HepG2 (cell line): ENCODE measurements around the gene RAB24. TPM values are rescaled to one million over a fixed set of nuclear protein-coding genes. Genes with fewer than 3 reads are reported as not detected.

Experiments
- FOSL1 ChIP-seq: sonication (generic); formaldehyde crosslinking; IDR thresholded peaks from 2 replicates; pipeline ENCODE4 v1.9.0; 2021; ENCODE audit warnings: missing genetic modification reagents, borderline replicate concordance
- FOXA3 ChIP-seq: IDR thresholded peaks from 2 replicates; pipeline ENCODE4 v1.6.1; 2016; ENCODE audit warnings: missing genetic modification reagents, missing compliant biosample characterization
- IRX3 ChIP-seq: sonication (generic); formaldehyde crosslinking; IDR thresholded peaks from 2 replicates; pipeline ENCODE4 v1.8.1; 2023; ENCODE audit warnings: mild to moderate bottlenecking, low read depth, missing genetic modification reagents, borderline replicate concordance
- NR3C1 ChIP-seq: sonication (generic); formaldehyde crosslinking; IDR thresholded peaks from 2 replicates; pipeline ENCODE4 v1.4.0; 2020; ENCODE audit warnings: missing genetic modification reagents
- XRCC5 ChIP-seq: fragments of 200-400 bp; formaldehyde crosslinking; optimal IDR thresholded peaks from 2 replicates; pipeline ENCODE3; 2017; ENCODE audit warnings: mild to moderate bottlenecking, low read length
- ZBTB25 ChIP-seq: IDR thresholded peaks from 2 replicates; pipeline ENCODE4 v1.6.1; 2018; ENCODE audit warnings: missing genetic modification reagents
- ZFP82 ChIP-seq: sonication (generic); formaldehyde crosslinking; IDR thresholded peaks from 2 replicates; pipeline ENCODE4 v1.5.1; 2020; ENCODE audit warnings: mild to moderate bottlenecking, missing genetic modification reagents, borderline replicate concordance
- ZFX ChIP-seq: sonication (generic); formaldehyde crosslinking; IDR thresholded peaks from 2 replicates; pipeline ENCODE4 v1.4.0; 2020; ENCODE audit warnings: mild to moderate bottlenecking, low read depth, missing genetic modification reagents, moderate library complexity
- ZNF260 ChIP-seq: sonication (generic); formaldehyde crosslinking; IDR thresholded peaks from 2 replicates; pipeline ENCODE4 v1.4.0; 2020; ENCODE audit warnings: missing genetic modification reagents, low read depth, mild to moderate bottlenecking, borderline replicate concordance
- ZNF782 ChIP-seq: sonication (generic); formaldehyde crosslinking; IDR thresholded peaks from 2 replicates; pipeline ENCODE4 v1.4.0; 2020; ENCODE audit warnings: missing genetic modification reagents, mild to moderate bottlenecking, borderline replicate concordance
- ZNF788 ChIP-seq: sonication (generic); formaldehyde crosslinking; IDR thresholded peaks from 2 replicates; pipeline ENCODE4 v1.5.0; 2020; ENCODE audit warnings: mild to moderate bottlenecking, missing genetic modification reagents, borderline replicate concordance
- polyA plus RNA-seq, 8 experiments: library from polyadenylated mRNA; depleted of rRNA in 3 of 8; stranded (reverse) in 7 of 8; unstranded in 1 of 8; fragments of >200 nt; fragmentation: Illumina TruSeq in 4 of 8; extraction: Trizol in 4 of 8; gene quantifications; 2 replicates each; pipeline versions ENCODE4 v1.2.1 to v1.2.3, GENCODE V29; 2011 to 2016; ENCODE audit warnings: low read depth in 4 of 8, missing spikeins in 1 of 8, mixed read lengths in 1 of 8; ENCODE audit not compliant: insufficient read depth in 1 of 8
- total RNA-seq, 5 experiments: library from RNA; depleted of rRNA; stranded (reverse); fragments of >200 nt; fragmentation: Illumina TruSeq; extraction: Trizol; gene quantifications; 2 replicates each; pipeline ENCODE4 v1.2.3, GENCODE V29; 2016; ENCODE audit warnings: low read depth in 1 of 5
- TF ChIP-seq, protein P1 (sequence below): sonication (generic); formaldehyde crosslinking; IDR thresholded peaks from 2 replicates; pipeline ENCODE4 v1.8.0; 2022; ENCODE audit warnings: low read depth, missing genetic modification reagents
- TF ChIP-seq, protein P2 (sequence below): sonication (generic); formaldehyde crosslinking; IDR thresholded peaks from 2 replicates; pipeline ENCODE4 v1.4.0; 2020; ENCODE audit warnings: mild to moderate bottlenecking, missing genetic modification reagents
- TF ChIP-seq, protein P3 (sequence below): sonication (generic); formaldehyde crosslinking; IDR thresholded peaks from 2 replicates; pipeline ENCODE4 v1.8.0; 2022; ENCODE audit warnings: missing genetic modification reagents, mild to moderate bottlenecking, inconsistent platforms, borderline replicate concordance
- TF ChIP-seq, protein P4 (sequence below): sonication (generic); formaldehyde crosslinking; IDR thresholded peaks from 2 replicates; pipeline ENCODE4 v1.5.1; 2020; ENCODE audit warnings: missing genetic modification reagents, mild to moderate bottlenecking, borderline replicate concordance
- TF ChIP-seq, protein P5 (sequence below): IDR thresholded peaks from 2 replicates; pipeline ENCODE4 v1.6.1; 2016; ENCODE audit warnings: missing compliant biosample characterization, missing genetic modification reagents, borderline replicate concordance

Gene RAB24
- total and polyA plus RNA-seq, 2 of the 13 experiments (the other 11 are each of a cell fraction or from before 2014, with no cell fraction given), result 22.9 to 63.7 TPM

DNA sequence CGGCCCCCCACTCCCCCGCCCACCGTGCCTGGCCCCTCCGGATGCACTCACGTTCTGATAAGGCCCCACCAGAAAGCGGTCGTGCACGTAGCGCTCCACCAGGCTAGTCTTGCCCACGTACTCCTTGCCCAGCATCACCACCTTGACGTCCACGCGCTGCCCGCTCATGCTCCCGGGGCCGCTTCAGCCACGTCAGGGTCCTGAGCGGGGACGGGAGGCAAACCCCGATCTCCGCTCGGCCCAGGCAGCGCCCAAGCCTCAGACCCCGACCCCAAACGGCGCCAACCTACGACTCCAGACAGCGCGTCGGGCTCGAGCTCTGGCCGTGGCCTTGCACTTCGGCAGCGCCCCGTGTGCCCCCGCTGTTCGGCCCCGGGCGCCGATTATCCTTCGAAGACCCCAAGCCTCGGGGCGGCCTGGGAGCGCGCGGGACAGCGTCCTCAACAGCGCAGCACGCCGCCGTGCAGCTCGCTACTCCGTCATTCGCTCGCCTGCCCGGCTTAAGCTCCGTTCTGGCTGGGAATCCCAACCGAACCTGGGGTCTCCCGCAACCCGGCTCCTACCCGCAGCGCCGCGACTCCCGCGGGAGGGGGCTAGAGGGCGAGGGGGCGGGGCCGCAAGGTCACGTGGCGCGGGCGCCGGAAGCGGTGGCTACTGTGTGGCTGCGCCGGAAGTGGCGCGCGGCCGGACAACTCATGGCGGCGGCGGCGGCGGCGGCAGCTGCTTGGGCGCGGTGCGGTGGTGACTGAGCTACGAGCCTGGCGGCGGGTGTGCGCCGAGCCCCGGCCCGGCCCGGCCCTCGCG is at the start of gene RAB24, which contains the start of gene PRELID1 (continued):
- 0 out of 2 replicates have a peak, but pooled peaks have one; percentile 32 for TF ChIP-seq ZBTB25 (CRISPR knock-in tag)
- peak; percentile 84 for TF ChIP-seq ZFX (CRISPR knock-in tag)
- TF ChIP-seq, protein P1, sequence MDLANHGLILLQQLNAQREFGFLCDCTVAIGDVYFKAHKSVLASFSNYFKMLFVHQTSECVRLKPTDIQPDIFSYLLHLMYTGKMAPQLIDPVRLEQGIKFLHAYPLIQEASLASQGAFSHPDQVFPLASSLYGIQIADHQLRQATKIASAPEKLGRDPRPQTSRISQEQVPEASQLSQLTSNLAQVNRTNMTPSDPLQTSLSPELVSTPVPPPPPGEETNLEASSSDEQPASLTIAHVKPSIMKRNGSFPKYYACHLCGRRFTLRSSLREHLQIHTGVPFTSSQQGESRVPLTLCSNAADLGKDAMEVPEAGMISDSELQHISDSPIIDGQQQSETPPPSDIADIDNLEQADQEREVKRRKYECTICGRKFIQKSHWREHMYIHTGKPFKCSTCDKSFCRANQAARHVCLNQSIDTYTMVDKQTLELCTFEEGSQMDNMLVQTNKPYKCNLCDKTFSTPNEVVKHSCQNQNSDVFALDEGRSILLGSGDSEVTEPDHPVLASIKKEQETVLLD, result peak; percentile 49; the same call in 1 of the 2 replicates
- no peak for TF ChIP-seq ZNF260 (CRISPR knock-in tag)
- TF ChIP-seq, protein P2, sequence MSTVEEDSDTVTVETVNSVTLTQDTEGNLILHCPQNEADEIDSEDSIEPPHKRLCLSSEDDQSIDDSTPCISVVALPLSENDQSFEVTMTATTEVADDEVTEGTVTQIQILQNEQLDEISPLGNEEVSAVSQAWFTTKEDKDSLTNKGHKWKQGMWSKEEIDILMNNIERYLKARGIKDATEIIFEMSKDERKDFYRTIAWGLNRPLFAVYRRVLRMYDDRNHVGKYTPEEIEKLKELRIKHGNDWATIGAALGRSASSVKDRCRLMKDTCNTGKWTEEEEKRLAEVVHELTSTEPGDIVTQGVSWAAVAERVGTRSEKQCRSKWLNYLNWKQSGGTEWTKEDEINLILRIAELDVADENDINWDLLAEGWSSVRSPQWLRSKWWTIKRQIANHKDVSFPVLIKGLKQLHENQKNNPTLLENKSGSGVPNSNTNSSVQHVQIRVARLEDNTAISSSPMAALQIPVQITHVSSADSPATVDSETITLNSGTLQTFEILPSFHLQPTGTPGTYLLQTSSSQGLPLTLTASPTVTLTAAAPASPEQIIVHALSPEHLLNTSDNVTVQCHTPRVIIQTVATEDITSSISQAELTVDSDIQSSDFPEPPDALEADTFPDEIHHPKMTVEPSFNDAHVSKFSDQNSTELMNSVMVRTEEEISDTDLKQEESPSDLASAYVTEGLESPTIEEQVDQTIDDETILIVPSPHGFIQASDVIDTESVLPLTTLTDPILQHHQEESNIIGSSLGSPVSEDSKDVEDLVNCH (CRISPR knock-in tag), result peak; percentile 68; the same call in 1 of the 2 replicates
- 0 out of 2 replicates have a peak, but pooled peaks have one; percentile 11 for TF ChIP-seq FOSL1
- peak; percentile 96; the same call in 1 of the 2 replicates for TF ChIP-seq ZFP82
- peak; percentile 83; the same call in 1 of the 2 replicates for TF ChIP-seq IRX3 (CRISPR knock-in tag)
- peak; percentile 43; the same call in 1 of the 2 replicates for TF ChIP-seq ZNF788 (CRISPR knock-in tag)
- TF ChIP-seq FOXA3 (CRISPR knock-in tag), result peak; percentile 42; the same call in 1 of the 2 replicates
- TF ChIP-seq NR3C1, result no peak
- TF ChIP-seq, protein P3, sequence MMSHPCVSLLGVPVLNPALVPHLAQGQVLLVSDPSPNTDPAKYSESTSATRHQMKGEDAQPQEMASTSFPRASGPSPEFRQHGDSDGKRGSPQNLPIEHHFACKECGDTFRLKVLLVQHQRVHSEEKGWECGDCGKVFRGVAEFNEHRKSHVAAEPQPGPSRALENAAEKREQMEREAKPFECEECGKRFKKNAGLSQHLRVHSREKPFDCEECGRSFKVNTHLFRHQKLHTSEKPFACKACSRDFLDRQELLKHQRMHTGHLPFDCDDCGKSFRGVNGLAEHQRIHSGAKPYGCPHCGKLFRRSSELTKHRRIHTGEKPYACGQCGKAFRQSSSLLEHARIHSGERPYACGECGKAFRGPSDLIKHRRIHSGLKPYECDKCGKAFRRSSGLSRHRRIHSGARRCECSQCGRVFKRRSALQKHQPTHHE (CRISPR knock-in tag), result peak; percentile 84; the same call in 1 of the 2 replicates
- TF ChIP-seq XRCC5, result peak; percentile 30
- TF ChIP-seq, protein P4, sequence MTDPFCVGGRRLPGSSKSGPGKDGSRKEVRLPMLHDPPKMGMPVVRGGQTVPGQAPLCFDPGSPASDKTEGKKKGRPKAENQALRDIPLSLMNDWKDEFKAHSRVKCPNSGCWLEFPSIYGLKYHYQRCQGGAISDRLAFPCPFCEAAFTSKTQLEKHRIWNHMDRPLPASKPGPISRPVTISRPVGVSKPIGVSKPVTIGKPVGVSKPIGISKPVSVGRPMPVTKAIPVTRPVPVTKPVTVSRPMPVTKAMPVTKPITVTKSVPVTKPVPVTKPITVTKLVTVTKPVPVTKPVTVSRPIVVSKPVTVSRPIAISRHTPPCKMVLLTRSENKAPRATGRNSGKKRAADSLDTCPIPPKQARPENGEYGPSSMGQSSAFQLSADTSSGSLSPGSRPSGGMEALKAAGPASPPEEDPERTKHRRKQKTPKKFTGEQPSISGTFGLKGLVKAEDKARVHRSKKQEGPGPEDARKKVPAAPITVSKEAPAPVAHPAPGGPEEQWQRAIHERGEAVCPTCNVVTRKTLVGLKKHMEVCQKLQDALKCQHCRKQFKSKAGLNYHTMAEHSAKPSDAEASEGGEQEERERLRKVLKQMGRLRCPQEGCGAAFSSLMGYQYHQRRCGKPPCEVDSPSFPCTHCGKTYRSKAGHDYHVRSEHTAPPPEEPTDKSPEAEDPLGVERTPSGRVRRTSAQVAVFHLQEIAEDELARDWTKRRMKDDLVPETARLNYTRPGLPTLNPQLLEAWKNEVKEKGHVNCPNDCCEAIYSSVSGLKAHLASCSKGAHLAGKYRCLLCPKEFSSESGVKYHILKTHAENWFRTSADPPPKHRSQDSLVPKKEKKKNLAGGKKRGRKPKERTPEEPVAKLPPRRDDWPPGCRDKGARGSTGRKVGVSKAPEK (CRISPR knock-in tag), result no peak
- TF ChIP-seq, protein P5, sequence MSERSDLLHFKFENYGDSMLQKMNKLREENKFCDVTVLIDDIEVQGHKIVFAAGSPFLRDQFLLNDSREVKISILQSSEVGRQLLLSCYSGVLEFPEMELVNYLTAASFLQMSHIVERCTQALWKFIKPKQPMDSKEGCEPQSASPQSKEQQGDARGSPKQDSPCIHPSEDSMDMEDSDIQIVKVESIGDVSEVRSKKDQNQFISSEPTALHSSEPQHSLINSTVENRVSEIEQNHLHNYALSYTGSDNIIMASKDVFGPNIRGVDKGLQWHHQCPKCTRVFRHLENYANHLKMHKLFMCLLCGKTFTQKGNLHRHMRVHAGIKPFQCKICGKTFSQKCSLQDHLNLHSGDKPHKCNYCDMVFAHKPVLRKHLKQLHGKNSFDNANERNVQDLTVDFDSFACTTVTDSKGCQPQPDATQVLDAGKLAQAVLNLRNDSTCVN (CRISPR knock-in tag), result no peak
- TF ChIP-seq ZNF782 (CRISPR knock-in tag), result peak; percentile 91; the same call in 1 of the 2 replicates
